Liver (tissue), 9 donors: ENCODE measurements around the gene ZNF785. TPM values are rescaled to one million over a fixed set of nuclear protein-coding genes. Genes with fewer than 3 reads are reported as not detected.
A peak's percentile ranks its signal among the peaks of the same experiment; 100 is the strongest.

Source experiments
- DNase-seq: peaks from one replicate; pipeline ENCODE4 v3.0.0-alpha.2; 2017; ENCODE audit warnings: low spot score
- H3K27ac ChIP-seq, 2 donors: one replicate each; pipeline ENCODE4 v1.7.0; 2013; ENCODE audit warnings: inconsistent platforms in 2 of 2, low read length in 2 of 2, control low read depth in 1 of 2, low read depth in 1 of 2, mild to moderate bottlenecking in 1 of 2
- H3K27me3 ChIP-seq, 4 donors: one replicate each; pipeline versions ENCODE4 v1.6.1 to v1.7.0; 2013; ENCODE audit warnings: low read length in 3 of 4, inconsistent platforms in 1 of 4, mild to moderate bottlenecking in 1 of 4, moderate library complexity in 1 of 4; ENCODE audit not compliant: control insufficient read depth in 4 of 4, insufficient read depth in 4 of 4
- H3K36me3 ChIP-seq, 4 donors: one replicate each; pipeline versions ENCODE4 v1.6.1 to v1.7.0; 2013; ENCODE audit warnings: low read length in 3 of 4, mild to moderate bottlenecking in 3 of 4, low read depth in 1 of 4, moderate library complexity in 1 of 4; ENCODE audit not compliant: control insufficient read depth in 4 of 4, insufficient read depth in 3 of 4
- H3K4me1 ChIP-seq, 4 donors: one replicate each; pipeline versions ENCODE4 v1.6.1 to v1.7.0; 2013; ENCODE audit warnings: low read length in 3 of 4, mild to moderate bottlenecking in 3 of 4, moderate library complexity in 1 of 4; ENCODE audit not compliant: control insufficient read depth in 4 of 4, insufficient read depth in 4 of 4
- H3K4me3 ChIP-seq, 3 donors: one replicate each; pipeline versions ENCODE4 v1.6.1 to v1.7.0; 2013; ENCODE audit warnings: low read length in 3 of 3, control low read depth in 1 of 3, low read depth in 1 of 3, mild to moderate bottlenecking in 1 of 3
- H3K9ac ChIP-seq, 2 donors: one replicate each; pipeline ENCODE4 v1.7.0; 2013; ENCODE audit warnings: low read length in 2 of 2, mild to moderate bottlenecking in 2 of 2, moderate library complexity in 2 of 2, control low read depth in 1 of 2, low read depth in 1 of 2
- H3K9me3 ChIP-seq, 4 donors: one replicate each; pipeline versions ENCODE4 v1.6.1 to v1.7.0; 2013; ENCODE audit warnings: low read length in 3 of 4; ENCODE audit not compliant: control insufficient read depth in 4 of 4
- EGR1 ChIP-seq, 2 donors: IDR thresholded peaks; 2 replicates each; pipeline ENCODE4 v1.6.1; 2016 to 2018; ENCODE audit warnings: antibody characterized with exemption in 2 of 2, low read depth in 2 of 2
- FOXA2 ChIP-seq: IDR thresholded peaks from 2 replicates; pipeline ENCODE4 v1.6.1; 2016; ENCODE audit warnings: antibody characterized with exemption
- GABPA ChIP-seq, 2 donors: IDR thresholded peaks in 1 of 2; conservative IDR thresholded peaks in 1 of 2; 2 replicates each; pipeline ENCODE4 v1.6.1; 2016; ENCODE audit warnings: antibody characterized with exemption in 2 of 2, mild to moderate bottlenecking in 1 of 2, moderate library complexity in 1 of 2
- HNF4G ChIP-seq: IDR thresholded peaks from 2 replicates; pipeline ENCODE4 v1.6.1; 2016; ENCODE audit warnings: antibody characterized with exemption
- JUND ChIP-seq, 2 donors: IDR thresholded peaks; 2 replicates each; pipeline ENCODE4 v1.6.1; 2016; ENCODE audit warnings: antibody characterized with exemption in 2 of 2
- NR2F2 ChIP-seq: IDR thresholded peaks from 2 replicates; pipeline ENCODE4 v1.6.1; 2016; ENCODE audit warnings: antibody characterized with exemption
- RAD21 ChIP-seq, 2 donors: IDR thresholded peaks; 2 replicates each; pipeline ENCODE4 v1.6.1; 2016; ENCODE audit warnings: antibody characterized with exemption in 2 of 2, mild to moderate bottlenecking in 2 of 2
- SP1 ChIP-seq: IDR thresholded peaks from 2 replicates; pipeline ENCODE4 v1.6.1; 2018; ENCODE audit warnings: antibody characterized with exemption, mild to moderate bottlenecking
- YY1 ChIP-seq: IDR thresholded peaks from 2 replicates; pipeline ENCODE4 v1.6.1; 2016; ENCODE audit warnings: antibody characterized with exemption, mild to moderate bottlenecking
- WGBS: extraction: QIAGEN DNeasy Blood & Tissue Kit; methylation state at CpG from one replicate; pipeline ENCODE4 v1.1.7; 2013; 5-methylcytosine and 5-hydroxymethylcytosine counted together
- polyA plus RNA-seq, 2 donors: library from polyadenylated mRNA; stranded (reverse) in 1 of 2; unstranded in 1 of 2; fragments of 200-250 nt in 1 of 2; fragments of >200 nt in 1 of 2; fragmentation: Nextera tagmentation in 1 of 2; extraction: Ambion mirVana in 1 of 2; gene quantifications; one replicate each; pipeline versions ENCODE4 v1.2.1 to v1.2.3, GENCODE V29; 2013 to 2015
- total RNA-seq, 2 donors: library from RNA; depleted of rRNA; stranded (reverse); fragments of >200 nt; gene quantifications; one replicate each; pipeline ENCODE4 v1.2.3, GENCODE V29; 2014
- TF ChIP-seq, protein P1 (sequence below): fragments of 150-350 bp; IDR thresholded peaks from 2 replicates; pipeline ENCODE4 v1.5.1; 2017; ENCODE audit warnings: improper control_type of control experiment, low read depth, low read length; ENCODE audit not compliant: missing input control
- TF ChIP-seq, protein P2 (sequence below): IDR thresholded peaks from 2 replicates; pipeline ENCODE4 v1.6.1; 2016; ENCODE audit warnings: antibody characterized with exemption
- TF ChIP-seq, protein P3 (sequence below): IDR thresholded peaks from 2 replicates; pipeline ENCODE4 v1.6.1; 2016; ENCODE audit warnings: antibody characterized with exemption, mild to moderate bottlenecking
- TF ChIP-seq, protein P4 (sequence below): IDR thresholded peaks from 2 replicates; pipeline ENCODE4 v1.6.1; 2016; ENCODE audit warnings: antibody characterized with exemption
- TF ChIP-seq, protein P5 (sequence below): IDR thresholded peaks from 2 replicates; pipeline ENCODE4 v1.6.1; 2016; ENCODE audit warnings: antibody characterized with exemption
- donor health status: healthy.
- donor health status: healthy.
- donor health status: healthy.
- donor health status: healthy.
- donor health status: healthy.

Gene ZNF785
- total and polyA plus RNA-seq, 4 donors: 1.8 to 5.9 (median 3.3) TPM

DNA sequence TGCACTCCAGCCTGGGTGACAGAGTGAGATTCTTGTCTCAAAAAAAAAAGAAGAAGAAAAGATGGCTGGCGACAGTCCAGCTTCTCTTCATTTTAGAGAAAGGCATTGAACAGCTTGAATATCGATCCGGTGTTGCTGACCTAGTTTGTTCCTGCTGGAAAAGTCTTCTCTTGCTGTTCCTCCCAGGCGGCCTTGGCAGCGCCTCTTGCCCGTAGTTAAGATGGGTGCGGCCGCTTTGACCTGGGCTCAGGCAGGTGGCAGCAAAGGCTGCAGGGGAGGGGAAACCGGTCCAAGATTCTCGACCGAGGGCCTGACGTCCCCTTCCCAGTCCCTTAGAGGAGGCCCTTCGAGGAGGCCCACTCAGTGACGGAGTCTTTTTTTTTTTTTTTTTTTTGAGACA is 23.5 kb downstream of the ZNF785 start:
- Histone ChIP-seq H3K4me3 (peak overlapping the region in 1 of 3 donors; percentile 54), H3K27ac (peak overlapping the region in 1 of 2 donors; percentile 72), H3K9me3 (no peaks in the 10 kb centered on the region), H3K9ac (peak overlapping the region in 1 of 2 donors; percentile 83), H3K36me3 (no peaks in the 10 kb centered on the region), H3K27me3 (no peaks in the 10 kb centered on the region), H3K4me1 (peaks cover 2 to 18% (median 8%) of the 10 kb centered on the region in 4 donors)
- no peak for TF ChIP-seq HNF4G
- peak; percentile 6 for TF ChIP-seq YY1
- no peak for TF ChIP-seq NR2F2
- WGBS: 83% methylated on average over 14 of the region's 14 CpGs
- no peak for DNase-seq

DNA sequence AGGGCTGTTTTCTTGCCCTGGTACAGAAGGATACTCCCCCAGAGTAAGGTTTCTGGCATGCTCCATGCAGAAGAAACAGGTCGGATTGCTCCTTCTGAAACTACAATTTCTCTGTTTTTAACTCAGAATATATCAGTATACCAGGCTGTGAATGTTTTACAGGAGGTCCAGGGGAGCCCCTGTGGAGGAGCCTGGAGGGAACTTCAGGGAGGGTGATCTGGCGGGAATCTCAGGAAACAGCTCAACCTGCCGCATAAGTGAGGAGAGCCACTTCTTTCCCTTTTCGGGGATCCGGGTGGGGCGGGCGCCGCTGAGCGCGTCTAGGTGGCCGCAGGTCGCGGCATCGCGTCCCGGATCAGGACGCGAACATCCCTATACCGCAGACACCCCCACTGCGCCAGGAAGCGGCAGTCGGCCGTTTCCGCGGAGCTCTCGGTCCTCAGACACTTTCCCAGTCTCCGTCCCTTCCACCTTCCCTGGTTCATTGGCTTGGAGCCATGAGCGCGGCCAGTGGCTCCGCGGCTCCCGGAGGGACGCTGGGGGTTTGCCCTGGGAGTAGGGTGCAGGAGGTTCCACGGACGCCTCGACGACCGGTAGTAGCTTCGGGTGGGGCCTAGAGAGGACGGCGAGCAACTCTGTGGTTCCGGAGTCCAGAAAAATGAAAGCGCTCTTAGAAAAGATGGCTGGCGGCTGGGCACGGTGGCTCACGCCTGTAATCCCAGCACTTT is 24.2 kb downstream of the ZNF785 start:
- Histone ChIP-seq H3K9me3 (no peaks in the 10 kb centered on the region), H3K4me1 (peaks cover 2 to 18% (median 9%) of the 10 kb centered on the region in 4 donors), H3K4me3 (peak overlapping the region; percentile 37 to 65 (median 54)), H3K9ac (peak overlapping the region; percentile 5 to 83), H3K27ac (peak overlapping the region; percentile 35 to 72), H3K36me3 (no peaks in the 10 kb centered on the region), H3K27me3 (no peaks in the 10 kb centered on the region)
- 26% methylated on average over 46 of the region's 46 CpGs for WGBS
- TF ChIP-seq GABPA (IDR thresholded peaks at IDR 0.05 in 1 of 2, conservative IDR thresholded peaks at IDR 0.05 in 1 of 2): no peak
- peak; percentile 74 for TF ChIP-seq YY1
- no peak for DNase-seq

DNA sequence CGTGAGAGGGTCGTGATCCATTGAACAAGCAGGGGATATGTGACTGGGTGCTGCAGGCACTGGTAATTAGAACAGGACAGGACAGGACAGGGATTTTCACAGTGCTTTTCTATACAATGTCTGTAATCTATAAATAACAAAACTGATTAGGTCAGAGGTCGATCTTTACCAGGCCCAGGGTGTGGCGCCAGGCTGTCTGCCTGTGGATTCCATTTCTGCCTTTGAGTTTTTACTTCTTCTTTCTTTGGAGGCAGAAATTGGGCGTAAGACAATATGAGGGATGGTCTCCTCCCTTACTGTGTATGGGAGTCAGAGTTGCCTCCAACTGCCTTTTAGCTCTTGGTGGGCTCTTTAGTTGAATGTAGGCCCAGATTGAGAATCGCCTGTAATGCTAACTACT is 25.8 kb downstream of the ZNF785 start:
- no peaks in the 10 kb centered on the region for H3K9me3 ChIP-seq
- H3K27ac ChIP-seq: no peak overlapping the region
- no peak overlapping the region for H3K4me3 ChIP-seq
- H3K36me3 ChIP-seq: peaks cover 2 to 10% (median 3%) of the 10 kb centered on the region in 4 donors
- WGBS: 94% methylated on average over 6 of the region's 6 CpGs
- DNase-seq: no peak
- H3K27me3 ChIP-seq: no peaks in the 10 kb centered on the region
- peaks cover 2 to 18% (median 10%) of the 10 kb centered on the region in 4 donors for H3K4me1 ChIP-seq
- no peak overlapping the region for H3K9ac ChIP-seq
- TF ChIP-seq, protein P1, sequence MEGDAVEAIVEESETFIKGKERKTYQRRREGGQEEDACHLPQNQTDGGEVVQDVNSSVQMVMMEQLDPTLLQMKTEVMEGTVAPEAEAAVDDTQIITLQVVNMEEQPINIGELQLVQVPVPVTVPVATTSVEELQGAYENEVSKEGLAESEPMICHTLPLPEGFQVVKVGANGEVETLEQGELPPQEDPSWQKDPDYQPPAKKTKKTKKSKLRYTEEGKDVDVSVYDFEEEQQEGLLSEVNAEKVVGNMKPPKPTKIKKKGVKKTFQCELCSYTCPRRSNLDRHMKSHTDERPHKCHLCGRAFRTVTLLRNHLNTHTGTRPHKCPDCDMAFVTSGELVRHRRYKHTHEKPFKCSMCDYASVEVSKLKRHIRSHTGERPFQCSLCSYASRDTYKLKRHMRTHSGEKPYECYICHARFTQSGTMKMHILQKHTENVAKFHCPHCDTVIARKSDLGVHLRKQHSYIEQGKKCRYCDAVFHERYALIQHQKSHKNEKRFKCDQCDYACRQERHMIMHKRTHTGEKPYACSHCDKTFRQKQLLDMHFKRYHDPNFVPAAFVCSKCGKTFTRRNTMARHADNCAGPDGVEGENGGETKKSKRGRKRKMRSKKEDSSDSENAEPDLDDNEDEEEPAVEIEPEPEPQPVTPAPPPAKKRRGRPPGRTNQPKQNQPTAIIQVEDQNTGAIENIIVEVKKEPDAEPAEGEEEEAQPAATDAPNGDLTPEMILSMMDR: no peak

DNA sequence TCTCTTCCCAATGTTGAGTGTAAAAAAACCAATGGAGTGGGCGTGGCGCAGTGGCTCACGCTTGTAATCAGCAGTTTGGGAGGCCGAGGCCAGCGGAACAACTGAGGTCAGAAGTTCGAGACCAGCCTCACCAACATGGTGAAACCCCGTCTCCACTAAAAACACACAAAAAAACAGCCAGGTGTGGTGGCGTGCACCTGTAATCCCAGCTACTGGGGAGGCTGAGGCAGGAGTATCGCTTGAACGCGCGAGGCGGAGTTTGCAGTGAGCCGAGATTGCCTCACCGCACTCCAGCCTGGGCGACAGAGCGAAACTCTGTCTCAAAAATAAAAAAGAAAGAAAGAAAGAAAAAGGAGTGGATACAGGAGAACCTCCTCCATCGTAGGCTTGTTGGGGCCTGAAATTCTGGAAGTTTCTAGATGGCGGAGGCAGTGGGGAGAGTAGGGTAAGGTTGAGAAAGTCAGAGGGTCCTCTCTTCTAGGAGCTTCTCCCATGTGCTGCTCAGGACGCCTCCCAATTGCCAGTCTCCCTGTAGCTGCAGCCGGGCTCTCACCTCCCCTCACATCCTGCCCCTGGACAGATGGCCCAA is 26.6 kb downstream of the ZNF785 start:
- H3K9ac ChIP-seq: no peak overlapping the region
- TF ChIP-seq, protein P2, sequence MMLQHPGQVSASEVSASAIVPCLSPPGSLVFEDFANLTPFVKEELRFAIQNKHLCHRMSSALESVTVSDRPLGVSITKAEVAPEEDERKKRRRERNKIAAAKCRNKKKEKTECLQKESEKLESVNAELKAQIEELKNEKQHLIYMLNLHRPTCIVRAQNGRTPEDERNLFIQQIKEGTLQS: no peak
- TF ChIP-seq, protein P3, sequence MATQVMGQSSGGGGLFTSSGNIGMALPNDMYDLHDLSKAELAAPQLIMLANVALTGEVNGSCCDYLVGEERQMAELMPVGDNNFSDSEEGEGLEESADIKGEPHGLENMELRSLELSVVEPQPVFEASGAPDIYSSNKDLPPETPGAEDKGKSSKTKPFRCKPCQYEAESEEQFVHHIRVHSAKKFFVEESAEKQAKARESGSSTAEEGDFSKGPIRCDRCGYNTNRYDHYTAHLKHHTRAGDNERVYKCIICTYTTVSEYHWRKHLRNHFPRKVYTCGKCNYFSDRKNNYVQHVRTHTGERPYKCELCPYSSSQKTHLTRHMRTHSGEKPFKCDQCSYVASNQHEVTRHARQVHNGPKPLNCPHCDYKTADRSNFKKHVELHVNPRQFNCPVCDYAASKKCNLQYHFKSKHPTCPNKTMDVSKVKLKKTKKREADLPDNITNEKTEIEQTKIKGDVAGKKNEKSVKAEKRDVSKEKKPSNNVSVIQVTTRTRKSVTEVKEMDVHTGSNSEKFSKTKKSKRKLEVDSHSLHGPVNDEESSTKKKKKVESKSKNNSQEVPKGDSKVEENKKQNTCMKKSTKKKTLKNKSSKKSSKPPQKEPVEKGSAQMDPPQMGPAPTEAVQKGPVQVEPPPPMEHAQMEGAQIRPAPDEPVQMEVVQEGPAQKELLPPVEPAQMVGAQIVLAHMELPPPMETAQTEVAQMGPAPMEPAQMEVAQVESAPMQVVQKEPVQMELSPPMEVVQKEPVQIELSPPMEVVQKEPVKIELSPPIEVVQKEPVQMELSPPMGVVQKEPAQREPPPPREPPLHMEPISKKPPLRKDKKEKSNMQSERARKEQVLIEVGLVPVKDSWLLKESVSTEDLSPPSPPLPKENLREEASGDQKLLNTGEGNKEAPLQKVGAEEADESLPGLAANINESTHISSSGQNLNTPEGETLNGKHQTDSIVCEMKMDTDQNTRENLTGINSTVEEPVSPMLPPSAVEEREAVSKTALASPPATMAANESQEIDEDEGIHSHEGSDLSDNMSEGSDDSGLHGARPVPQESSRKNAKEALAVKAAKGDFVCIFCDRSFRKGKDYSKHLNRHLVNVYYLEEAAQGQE: no peak
- TF ChIP-seq JUND (IDR thresholded peaks at IDR 0.05) (no peak), SP1 (no peak), YY1 (no peak), FOXA2 (no peak), NR2F2 (no peak), EGR1 (IDR thresholded peaks at IDR 0.05; ENCODE audit: low read depth in 2 of 2) (no peak), RAD21 (IDR thresholded peaks at IDR 0.05) (no peak)
- TF ChIP-seq, protein P4, sequence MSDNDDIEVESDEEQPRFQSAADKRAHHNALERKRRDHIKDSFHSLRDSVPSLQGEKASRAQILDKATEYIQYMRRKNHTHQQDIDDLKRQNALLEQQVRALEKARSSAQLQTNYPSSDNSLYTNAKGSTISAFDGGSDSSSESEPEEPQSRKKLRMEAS: no peak
- TF ChIP-seq, protein P5, sequence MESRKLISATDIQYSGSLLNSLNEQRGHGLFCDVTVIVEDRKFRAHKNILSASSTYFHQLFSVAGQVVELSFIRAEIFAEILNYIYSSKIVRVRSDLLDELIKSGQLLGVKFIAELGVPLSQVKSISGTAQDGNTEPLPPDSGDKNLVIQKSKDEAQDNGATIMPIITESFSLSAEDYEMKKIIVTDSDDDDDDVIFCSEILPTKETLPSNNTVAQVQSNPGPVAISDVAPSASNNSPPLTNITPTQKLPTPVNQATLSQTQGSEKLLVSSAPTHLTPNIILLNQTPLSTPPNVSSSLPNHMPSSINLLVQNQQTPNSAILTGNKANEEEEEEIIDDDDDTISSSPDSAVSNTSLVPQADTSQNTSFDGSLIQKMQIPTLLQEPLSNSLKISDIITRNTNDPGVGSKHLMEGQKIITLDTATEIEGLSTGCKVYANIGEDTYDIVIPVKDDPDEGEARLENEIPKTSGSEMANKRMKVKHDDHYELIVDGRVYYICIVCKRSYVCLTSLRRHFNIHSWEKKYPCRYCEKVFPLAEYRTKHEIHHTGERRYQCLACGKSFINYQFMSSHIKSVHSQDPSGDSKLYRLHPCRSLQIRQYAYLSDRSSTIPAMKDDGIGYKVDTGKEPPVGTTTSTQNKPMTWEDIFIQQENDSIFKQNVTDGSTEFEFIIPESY: no peak

More for the DNA sequence above, 26.6 kb downstream of the ZNF785 start:
- peaks cover 2 to 10% (median 5%) of the 10 kb centered on the region in 4 donors for H3K36me3 ChIP-seq
- H3K4me3 ChIP-seq: peak overlapping the region in 2 of 3 donors; percentile 25 to 46
- 82% methylated on average over 21 of the region's 21 CpGs for WGBS
- DNase-seq: no peak
- no peaks in the 10 kb centered on the region for H3K9me3 ChIP-seq
- peak overlapping the region; percentile 91 to 94 for H3K27ac ChIP-seq
- peaks cover 2 to 18% (median 10%) of the 10 kb centered on the region in 4 donors for H3K4me1 ChIP-seq
- H3K27me3 ChIP-seq: no peaks in the 10 kb centered on the region
